GM12878 (cell line): ENCODE results near the gene SPCS3. TPM values are rescaled to one million over a fixed set of nuclear protein-coding genes. Genes with fewer than 3 reads are reported as not detected.
A peak's percentile ranks its signal among the peaks of the same experiment; 100 is the strongest.

ENCODE experiments used
- ATAC-seq: fragments of 200-7000 bp; cut with Tn5 transposase; 3 replicates; pipeline ENCODE4 v1.9.1; 2020; ENCODE audit warnings: mild to moderate bottlenecking, moderate library complexity
- Bru-seq: library from RNA; stranded (reverse); fragments of 400-500 nt; gene quantifications from one replicate; lab custom pipeline; 2021; lab: Mats Ljungman, UMichigan
- BruChase-seq, 2 experiments: library from RNA; stranded (reverse); fragments of 400-500 nt; gene quantifications; one replicate each; lab custom pipeline; 2021; lab: Mats Ljungman, UMichigan
- BruUV-seq: library from RNA; stranded (reverse); fragments of 400-500 nt; replicated peaks from 2 replicates; lab custom pipeline; 2021; lab: Mats Ljungman, UMichigan
- CTCF ChIA-PET: fragments of 300-600 bp; sonication (Branson Sonifier 250); formaldehyde crosslinking; extraction: SDS; loops from one replicate; lab custom pipeline; 2021; ENCODE audit warnings: inconsistent platforms; lab: Yijun Ruan, JAX
- POLR2A ChIA-PET: fragments of 350-600 bp; formaldehyde crosslinking; extraction: SDS; loops from one replicate; lab custom pipeline; 2021; ENCODE audit warnings: inconsistent platforms; lab: Charles Lee
- RAD21 ChIA-PET: fragments of 300-600 bp; sonication (Branson Sonifier 250); formaldehyde crosslinking; loops from one replicate; lab custom pipeline; 2023; ENCODE audit warnings: antibody characterized with exemption; ENCODE audit not compliant: unreplicated experiment; lab: Charles Lee
- SMC1A ChIA-PET: fragments of 300-600 bp; sonication (Branson Sonifier 250); formaldehyde crosslinking; loops from one replicate; lab custom pipeline; 2023; ENCODE audit not compliant: unreplicated experiment, uncharacterized antibody; lab: Charles Lee
- DNase-seq: peaks from one replicate; pipeline ENCODE4 v3.0.0-alpha.2; 2011; ENCODE audit warnings: low read depth, low spot score
- FAIRE-seq: peaks from 3 replicates; lab custom pipeline; 2011; peaks lifted over from hg19 to GRCh38; lab: Jason Lieb, UNC
- H2AFZ ChIP-seq: 2 replicates; pipeline ENCODE4 v1.6.0; 2011; ENCODE audit warnings: low read depth, low read length, control low read depth; ENCODE audit not compliant: control insufficient read depth
- H3K27ac ChIP-seq: 2 replicates; pipeline ENCODE4 v1.5.1; 2011; ENCODE audit warnings: control low read depth; ENCODE audit not compliant: control insufficient read depth, insufficient read depth
- H3K27me3 ChIP-seq, 2 experiments: replicated peaks in 1 of 2; 2 replicates each; pipeline versions ENCODE4 v1.6.0 to v1.6.1; 2011; ENCODE audit warnings: low read length in 1 of 2; ENCODE audit not compliant: control insufficient read depth in 2 of 2, insufficient read depth in 2 of 2
- H3K36me3 ChIP-seq, 2 experiments: 2 replicates each; pipeline ENCODE4 v1.5.1; 2011; ENCODE audit warnings: low read length in 1 of 2; ENCODE audit not compliant: control insufficient read depth in 2 of 2, insufficient read depth in 2 of 2
- H3K4me1 ChIP-seq: 2 replicates; pipeline ENCODE4 v1.6.1; 2011; ENCODE audit warnings: mild to moderate bottlenecking, low read length, moderate library complexity, mixed read lengths; ENCODE audit not compliant: control insufficient read depth, insufficient read depth
- H3K4me2 ChIP-seq: 2 replicates; pipeline ENCODE4 v1.6.0; 2011; ENCODE audit warnings: control low read depth; ENCODE audit not compliant: control insufficient read depth, insufficient read depth
- H3K4me3 ChIP-seq: fragments of 200-600 bp; sonication (generic); 2 replicates; pipeline ENCODE4 v1.5.1; 2016
- H3K79me2 ChIP-seq: 2 replicates; pipeline ENCODE4 v1.6.0; 2011; ENCODE audit warnings: low read length; ENCODE audit not compliant: control insufficient read depth, insufficient read depth
- H3K9ac ChIP-seq: 2 replicates; pipeline ENCODE4 v1.8.0; 2011; ENCODE audit warnings: low read length, control low read depth, mixed read lengths; ENCODE audit not compliant: control insufficient read depth, insufficient read depth
- H3K9me3 ChIP-seq: replicated peaks from 3 replicates; pipeline ENCODE4 v1.5.1; 2011; ENCODE audit warnings: mild to moderate bottlenecking, low read length; ENCODE audit not compliant: control insufficient read depth, insufficient read depth
- H4K20me1 ChIP-seq: 2 replicates; pipeline ENCODE4 v1.6.0; 2011; ENCODE audit not compliant: control insufficient read depth, insufficient read depth
- BACH1 ChIP-seq: fragments of 450-650 bp; IDR thresholded peaks from 2 replicates; pipeline ENCODE4 v1.6.1; 2017; ENCODE audit warnings: mild to moderate bottlenecking, borderline replicate concordance
- BHLHE40 ChIP-seq, 2 experiments: fragments of 450-650 bp in 1 of 2; IDR thresholded peaks; 2 replicates each; pipeline ENCODE4 v1.6.1; 2011 to 2017; ENCODE audit warnings: low read depth in 2 of 2, borderline replicate concordance in 1 of 2, improper control_type of control experiment in 1 of 2, low read length in 1 of 2, mild to moderate bottlenecking in 1 of 2
- CTCF ChIP-seq, 3 experiments: IDR thresholded peaks in 2 of 3; conservative IDR thresholded peaks in 1 of 3; 2 replicates each; pipeline ENCODE4 v1.5.1; 2011; ENCODE audit warnings: low read depth in 3 of 3, low read length in 3 of 3, mild to moderate bottlenecking in 3 of 3, control low read depth in 2 of 3, moderate library complexity in 2 of 3, inconsistent platforms in 1 of 3, mixed read lengths in 1 of 3; ENCODE audit not compliant: control insufficient read depth in 2 of 3, insufficient read depth in 1 of 3; ENCODE audit errors: extremely low read depth in 1 of 3
- EGR1 ChIP-seq, 2 experiments: IDR thresholded peaks; 1 replicate in 1 of 2; 2 replicates in 1 of 2; pipeline ENCODE4 v1.6.1; 2011 to 2012; ENCODE audit warnings: low read depth in 2 of 2, low read length in 2 of 2, borderline replicate concordance in 1 of 2, mild to moderate bottlenecking in 1 of 2, moderate library complexity in 1 of 2
- PAX5 ChIP-seq: IDR thresholded peaks from 2 replicates; pipeline ENCODE4 v1.6.1; 2011; ENCODE audit warnings: low read depth, low read length, borderline replicate concordance
- POU2F2 ChIP-seq: IDR thresholded peaks from 3 replicates; pipeline ENCODE4 v1.6.1; 2011; ENCODE audit warnings: low read depth, mild to moderate bottlenecking, low read length, borderline replicate concordance
- STAT3 ChIP-seq: IDR thresholded peaks from 2 replicates; pipeline ENCODE4 v1.6.1; 2011; ENCODE audit warnings: low read depth, low read length, improper control_type of control experiment
- SUPT20H ChIP-seq: IDR thresholded peaks from 2 replicates; pipeline ENCODE4 v1.6.1; 2011; ENCODE audit warnings: low read depth, mild to moderate bottlenecking, low read length, moderate library complexity, borderline replicate concordance; ENCODE audit not compliant: control insufficient read depth
- WGBS: methylation state at CpG from one replicate; pipeline ENCODE4 v1.1.6; 2016; ENCODE audit warnings: low lambda C conversion rate; ENCODE audit not compliant: insufficient replicate concordance, insufficient coverage; ENCODE audit errors: missing lambda C conversion rate; 5-methylcytosine and 5-hydroxymethylcytosine counted together
- in situ Hi-C: fragments of 300-500 bp; cut with MboI; formaldehyde crosslinking; loops from 9 replicates; pipeline ENCODE4 v1.14.3; 2018; ENCODE audit warnings: mixed read lengths
- intact Hi-C: fragments of 100-400 bp; cut with micrococcal nuclease; formaldehyde crosslinking; loops from one replicate; pipeline ENCODE4 v1.14.2; 2022; ENCODE audit not compliant: unreplicated experiment
- long read RNA-seq, 2 experiments: library from polyadenylated mRNA; unstranded; transcript quantifications; one replicate each; pipeline ENCODE4 v2.0.0, GENCODE V29; 2019 to 2020
- polyA minus RNA-seq, 3 experiments: library from RNA; depleted of rRNA, polyadenylated mRNA; stranded (reverse); fragments of >200 nt; gene quantifications; 2 replicates each; pipeline ENCODE4 v1.2.3, GENCODE V29; 2011
- polyA plus RNA-seq, 11 experiments: library from polyadenylated mRNA; depleted of rRNA in 4 of 11; unstranded in 6 of 11; stranded (reverse) in 5 of 11; fragments of >200 nt; fragmentation: Nextera tagmentation in 4 of 11; fragmentation: Illumina TruSeq in 1 of 11; extraction: Ambion mirVana in 4 of 11; extraction: Trizol in 1 of 11; gene quantifications; 1 replicate in 1 of 11; 2 replicates in 10 of 11; pipeline versions ENCODE4 v1.2.1 to v1.2.3, GENCODE V29; 2011 to 2016; ENCODE audit warnings: inconsistent platforms in 2 of 11, missing spikeins in 2 of 11, low read depth in 1 of 11
- total RNA-seq, 4 experiments: library from RNA; depleted of rRNA in 3 of 4; stranded (reverse); fragments of >200 nt in 3 of 4; fragmentation: Illumina TruSeq in 1 of 4; extraction: Trizol in 1 of 4; gene quantifications; 2 replicates each; pipeline versions ENCODE4 v1.2.1 to v1.2.3, GENCODE V29; 2013 to 2021
- TF ChIP-seq, protein P1 (sequence below): fragments of 150-350 bp; IDR thresholded peaks from 2 replicates; pipeline ENCODE4 v1.6.1; 2016; ENCODE audit warnings: low read depth, low read length
- TF ChIP-seq, protein P2 (sequence below): IDR thresholded peaks from 2 replicates; pipeline ENCODE4 v1.6.1; 2012; ENCODE audit warnings: low read length, inconsistent platforms

Gene SPCS3
- 114 and 123 TPM in 2 replicates for total RNA-seq (2013; cell fraction: nucleolus; rRNA removed)
- 83.4 and 92.6 TPM in 2 replicates for total RNA-seq (2014; rRNA removed)
- total RNA-seq (2014; rRNA removed; fragmentation: Illumina TruSeq; extraction: Trizol), result 112 and 113 TPM in 2 replicates
- 144 and 151 TPM in 2 replicates for total RNA-seq (2021)
- polyA plus RNA-seq (2011; ENCODE audit: low read depth), result 34.6 TPM
- polyA plus RNA-seq (2011; rRNA removed), result 50.0 and 79.6 TPM in 2 replicates
- polyA plus RNA-seq (2011; cell fraction: cytosol; rRNA removed), result 19.2 and 19.8 TPM in 2 replicates
- 33.6 and 34.1 TPM in 2 replicates for polyA plus RNA-seq (2011; cell fraction: nucleus; rRNA removed)
- polyA plus RNA-seq (2012), result 44.5 and 53.0 TPM in 2 replicates
- polyA plus RNA-seq (2014; fragmentation: Illumina TruSeq; extraction: Trizol), result 69.4 and 87.6 TPM in 2 replicates
- polyA plus RNA-seq (2014; fragmentation: Nextera tagmentation; extraction: Ambion mirVana), result 10 to 100 TPM; 50.6 to 53.4 TPM
- polyA plus RNA-seq (2014; rRNA removed), result 61.6 and 74.4 TPM in 2 replicates
- polyA plus RNA-seq (2016; fragmentation: Nextera tagmentation; extraction: Ambion mirVana), result 100 to 1,000 TPM; 114 to 124 TPM
- 26.3 and 26.6 TPM in 2 replicates for polyA minus RNA-seq (2011; rRNA and poly(A)+ RNA removed)
- polyA minus RNA-seq (2011; cell fraction: cytosol; rRNA and poly(A)+ RNA removed), result 18.4 TPM in 2 replicates
- 45.9 and 79.7 TPM in 2 replicates for polyA minus RNA-seq (2011; cell fraction: nucleus; rRNA and poly(A)+ RNA removed)
- Bru-seq, nascent RNA, result percentile 97 among the genes with signal in this experiment
- BruChase-seq, experiment 1, labeled RNA remaining after a 6-hour chase, result percentile 99 among the genes with signal in this experiment
- percentile 99 among the genes with signal in this experiment for BruChase-seq, experiment 2, labeled RNA remaining after a 2-hour chase
- long read RNA-seq, experiment 1, full-length matches to known transcripts, result 35 of 41 reads
- long read RNA-seq, experiment 1, partial matches to known transcripts, result 0 of 41 reads
- long read RNA-seq, experiment 1, other reads (novel, unspliced or antisense), result 6 of 41 reads
- long read RNA-seq, experiment 2, full-length matches to known transcripts, result 223 of 239 reads
- long read RNA-seq, experiment 2, partial matches to known transcripts, result 4 of 239 reads
- long read RNA-seq, experiment 2, other reads (novel, unspliced or antisense), result 12 of 239 reads

DNA sequence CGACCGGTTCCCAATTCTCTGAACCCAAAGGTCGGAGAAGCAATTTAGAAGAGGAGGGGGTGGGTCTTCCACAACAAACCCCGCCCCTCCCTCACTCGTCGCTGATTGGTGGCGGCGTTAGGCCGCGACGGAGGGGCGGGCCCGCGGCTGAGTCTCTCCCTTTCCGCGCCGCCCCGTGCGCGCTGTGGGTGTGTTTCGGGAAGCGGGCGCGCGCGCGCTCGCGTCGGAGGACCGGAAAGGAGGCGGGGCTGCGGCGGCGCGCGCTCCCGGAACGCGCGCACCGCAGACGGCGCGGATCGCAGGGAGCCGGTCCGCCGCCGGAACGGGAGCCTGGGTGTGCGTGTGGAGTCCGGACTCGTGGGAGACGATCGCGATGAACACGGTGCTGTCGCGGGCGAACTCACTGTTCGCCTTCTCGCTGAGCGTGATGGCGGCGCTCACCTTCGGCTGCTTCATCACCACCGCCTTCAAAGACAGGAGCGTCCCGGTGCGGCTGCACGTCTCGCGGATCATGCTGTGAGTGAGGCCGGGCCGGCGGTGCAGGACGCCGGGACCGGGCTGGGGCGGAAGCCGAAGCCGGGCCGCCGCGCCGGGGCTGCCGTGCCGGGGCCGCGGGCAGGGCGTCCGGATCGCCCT lies at the start of gene SPCS3:
Gene SPCS3, plus strand, starts transcription at position 263 of the 636 bp plus-strand sequence. Its CDS starts 111 bp downstream, at position 374.
- H3K79me2 ChIP-seq, result peaks cover 44% of the 10 kb centered on the region
- RAD21 ChIA-PET, result no interaction called here
- H3K9ac ChIP-seq, result peak within 1 kb of the TSS; percentile 95
- SMC1A ChIA-PET, result interaction anchor here (0.8 to 1.0 kb wide), 4 partner anchors 11 to 87 kb away, joined by 3 to 4 read pairs (median 4); no protein-coding TSS in a partner anchor
- ATAC-seq (peak; percentile 94), FAIRE-seq (peak; percentile 82), DNase-seq (peak; percentile 67)
- H3K36me3 ChIP-seq, result no peaks in the 10 kb centered on the region; a peak in 1 of 4 replicates
- H3K27ac ChIP-seq, result peak within 1 kb of the TSS; percentile 83
- intact Hi-C loops (loop anchor here (1.0 to 5.0 kb wide), 2 partner anchors 125 to 168 kb away; partner anchors contain the start of gene SPATA4), in situ Hi-C loops (no loop called here)
- WGBS, result under 1% methylated on average over 54 of the region's 94 CpGs
- H2AFZ ChIP-seq, result peak within 1 kb of the TSS; percentile 97
- H3K9me3 ChIP-seq, result no peaks in the 10 kb centered on the region
- H3K27me3 ChIP-seq, result no peaks in the 10 kb centered on the region
- peak within 1 kb of the TSS; percentile 81 for H3K4me3 ChIP-seq
- H3K4me2 ChIP-seq, result peak within 1 kb of the TSS; percentile 98
- POLR2A ChIA-PET, result no interaction called here
- CTCF ChIA-PET, result interaction anchor here (1.3 kb wide), 1 partner anchor 8 kb away, joined by 3 read pairs; no protein-coding TSS in a partner anchor
- no peaks in the 10 kb centered on the region for H4K20me1 ChIP-seq
- BruUV-seq, result TSS peak; percentile 87
- H3K4me1 ChIP-seq, result peaks cover 9% of the 10 kb centered on the region; the same call in 1 of the 2 replicates
- TF ChIP-seq, protein P1, sequence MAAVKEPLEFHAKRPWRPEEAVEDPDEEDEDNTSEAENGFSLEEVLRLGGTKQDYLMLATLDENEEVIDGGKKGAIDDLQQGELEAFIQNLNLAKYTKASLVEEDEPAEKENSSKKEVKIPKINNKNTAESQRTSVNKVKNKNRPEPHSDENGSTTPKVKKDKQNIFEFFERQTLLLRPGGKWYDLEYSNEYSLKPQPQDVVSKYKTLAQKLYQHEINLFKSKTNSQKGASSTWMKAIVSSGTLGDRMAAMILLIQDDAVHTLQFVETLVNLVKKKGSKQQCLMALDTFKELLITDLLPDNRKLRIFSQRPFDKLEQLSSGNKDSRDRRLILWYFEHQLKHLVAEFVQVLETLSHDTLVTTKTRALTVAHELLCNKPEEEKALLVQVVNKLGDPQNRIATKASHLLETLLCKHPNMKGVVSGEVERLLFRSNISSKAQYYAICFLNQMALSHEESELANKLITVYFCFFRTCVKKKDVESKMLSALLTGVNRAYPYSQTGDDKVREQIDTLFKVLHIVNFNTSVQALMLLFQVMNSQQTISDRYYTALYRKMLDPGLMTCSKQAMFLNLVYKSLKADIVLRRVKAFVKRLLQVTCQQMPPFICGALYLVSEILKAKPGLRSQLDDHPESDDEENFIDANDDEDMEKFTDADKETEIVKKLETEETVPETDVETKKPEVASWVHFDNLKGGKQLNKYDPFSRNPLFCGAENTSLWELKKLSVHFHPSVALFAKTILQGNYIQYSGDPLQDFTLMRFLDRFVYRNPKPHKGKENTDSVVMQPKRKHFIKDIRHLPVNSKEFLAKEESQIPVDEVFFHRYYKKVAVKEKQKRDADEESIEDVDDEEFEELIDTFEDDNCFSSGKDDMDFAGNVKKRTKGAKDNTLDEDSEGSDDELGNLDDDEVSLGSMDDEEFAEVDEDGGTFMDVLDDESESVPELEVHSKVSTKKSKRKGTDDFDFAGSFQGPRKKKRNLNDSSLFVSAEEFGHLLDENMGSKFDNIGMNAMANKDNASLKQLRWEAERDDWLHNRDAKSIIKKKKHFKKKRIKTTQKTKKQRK, result no peak
- TF ChIP-seq BHLHE40 (IDR thresholded peaks at IDR 0.05; ENCODE audit: borderline replicate concordance in 1 of 2, low read depth in 2 of 2, low read length in 1 of 2) (peak; percentile 22 to 64; a peak in 2 of 4 replicates), STAT3 (no peak), BACH1 (peak; percentile 70), CTCF (IDR thresholded peaks at IDR 0.05 in 2 of 3, conservative IDR thresholded peaks at IDR 0.05 in 1 of 3; ENCODE audit: control insufficient read depth in 2 of 3, extremely low read depth in 1 of 3, insufficient read depth in 1 of 3, low read depth in 3 of 3, low read length in 3 of 3) (no peak), EGR1 (IDR thresholded peaks at IDR 0.05; ENCODE audit: borderline replicate concordance in 1 of 2, low read depth in 2 of 2, low read length in 2 of 2) (peak in 1 of 2 experiments; percentile 30; a peak in 1 of 3 replicates), PAX5 (peak; percentile 40; the same call in 1 of the 2 replicates), SUPT20H (no peak), POU2F2 (peak; percentile 62; the same call in 1 of the 3 replicates)
- TF ChIP-seq, protein P2, sequence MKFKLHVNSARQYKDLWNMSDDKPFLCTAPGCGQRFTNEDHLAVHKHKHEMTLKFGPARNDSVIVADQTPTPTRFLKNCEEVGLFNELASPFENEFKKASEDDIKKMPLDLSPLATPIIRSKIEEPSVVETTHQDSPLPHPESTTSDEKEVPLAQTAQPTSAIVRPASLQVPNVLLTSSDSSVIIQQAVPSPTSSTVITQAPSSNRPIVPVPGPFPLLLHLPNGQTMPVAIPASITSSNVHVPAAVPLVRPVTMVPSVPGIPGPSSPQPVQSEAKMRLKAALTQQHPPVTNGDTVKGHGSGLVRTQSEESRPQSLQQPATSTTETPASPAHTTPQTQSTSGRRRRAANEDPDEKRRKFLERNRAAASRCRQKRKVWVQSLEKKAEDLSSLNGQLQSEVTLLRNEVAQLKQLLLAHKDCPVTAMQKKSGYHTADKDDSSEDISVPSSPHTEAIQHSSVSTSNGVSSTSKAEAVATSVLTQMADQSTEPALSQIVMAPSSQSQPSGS, result no peak
